Measurements from ENCODE around the gene ACP2.

The ACP2 gene

DNA sequence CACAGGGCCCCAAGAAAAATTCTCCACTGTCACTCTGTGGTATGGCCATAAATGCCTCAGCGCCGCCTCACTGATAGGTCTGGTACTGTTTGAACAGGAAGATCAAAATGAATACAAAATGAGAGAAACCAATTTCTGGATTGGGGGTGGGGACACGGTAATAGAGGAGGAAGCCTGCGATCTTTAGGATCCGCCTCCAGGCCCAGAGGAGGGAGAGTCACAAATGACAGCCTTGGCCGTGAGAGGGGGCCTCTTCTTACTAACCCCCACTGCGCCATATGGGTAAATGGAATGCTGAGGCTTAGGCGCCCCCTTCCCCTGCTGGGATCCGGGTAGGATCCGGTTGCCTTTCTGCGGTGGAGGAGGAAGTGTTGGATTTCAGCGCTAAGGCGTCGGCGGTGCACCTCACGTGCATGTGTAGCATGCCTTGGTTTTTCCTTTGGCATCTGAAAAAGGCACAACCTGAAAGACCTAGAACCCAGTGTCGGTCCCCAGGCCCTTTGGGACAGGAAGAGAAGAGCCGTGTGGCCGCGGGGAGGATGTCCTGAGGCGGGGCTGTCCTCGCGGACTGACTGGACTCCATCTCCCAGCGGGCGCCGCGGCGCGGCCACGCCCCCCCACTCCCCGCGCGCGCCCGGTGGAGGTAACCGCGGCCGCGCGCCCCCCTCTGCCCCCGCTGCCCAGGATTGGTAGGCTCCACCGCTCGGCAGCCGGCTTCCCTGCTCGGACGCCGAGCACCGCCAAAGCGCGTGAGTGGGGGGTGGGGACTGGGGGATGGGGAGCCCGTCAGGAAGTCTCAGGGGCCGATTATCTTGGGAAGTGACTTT, 20.6 kb upstream of the ACP2 start:
- under 1% methylated on average over 46 of the region's 52 CpGs for WGBS
- H2BK15ac ChIP-seq (ENCODE audit: low read depth, poor library complexity, severe bottlenecking), result peak overlapping the region; percentile 99
- peak overlapping the region; percentile 99 for H3K27ac ChIP-seq (ENCODE audit: low read length, poor library complexity, severe bottlenecking)
- H3K4ac ChIP-seq (ENCODE audit: low read depth in 1 of 2, low read length in 2 of 2), result peak overlapping the region; percentile 97 to 98
- H3K14ac ChIP-seq (ENCODE audit: low read length in 2 of 2), result peak overlapping the region in 1 of 2 experiments; percentile 92
- peak overlapping the region; percentile 99 for H2BK120ac ChIP-seq (ENCODE audit: low read depth, low read length)
- H2AFZ ChIP-seq (ENCODE audit: low read depth, low read length), result peak overlapping the region; percentile 90
- H2BK12ac ChIP-seq (ENCODE audit: low read length in 2 of 2), result peak overlapping the region; percentile 82 to 99
- no peaks in the 10 kb centered on the region for H3K9me3 ChIP-seq (ENCODE audit: control insufficient read depth, low read length)
- peaks cover 6% of the 10 kb centered on the region for H3K79me1 ChIP-seq (replicated peaks; ENCODE audit: low read length, poor library complexity, severe bottlenecking)
- peaks cover 21% of the 10 kb centered on the region for H3K4me1 ChIP-seq (ENCODE audit: control insufficient read depth, insufficient read depth, low read depth, low read length)
- H3K4me2 ChIP-seq (ENCODE audit: low read length, poor library complexity, severe bottlenecking), result peak overlapping the region; percentile 89
- H3K9ac ChIP-seq (ENCODE audit: low read length), result peak overlapping the region; percentile 91
- peak; percentile 93 for DNase-seq
- H3K18ac ChIP-seq (ENCODE audit: low read depth in 1 of 2, low read length in 2 of 2), result peak overlapping the region; percentile 95 to 100
- H4K91ac ChIP-seq (ENCODE audit: low read length), result peak overlapping the region; percentile 100
- peak overlapping the region; percentile 63 to 79 for H3K23ac ChIP-seq (ENCODE audit: low read length in 2 of 2)
- peak overlapping the region; percentile 38 for H2AK5ac ChIP-seq (ENCODE audit: low read length, severe bottlenecking)
- H3K4me3 ChIP-seq (ENCODE audit: insufficient read depth in 1 of 2, low read depth in 1 of 2, low read length in 2 of 2), result peak overlapping the region; percentile 79 to 83
- no peaks in the 10 kb centered on the region for H3K27me3 ChIP-seq (ENCODE audit: control insufficient read depth in 1 of 2, insufficient read depth in 1 of 2, low read length in 2 of 2)
- H2BK5ac ChIP-seq (ENCODE audit: low read depth, low read length, poor library complexity, severe bottlenecking), result peak overlapping the region; percentile 92
- peak overlapping the region; percentile 98 for H4K8ac ChIP-seq (ENCODE audit: low read length)
- no peaks in the 10 kb centered on the region for H3K36me3 ChIP-seq (ENCODE audit: control insufficient read depth in 1 of 2, insufficient read depth in 2 of 2, low read depth in 1 of 2, low read length in 2 of 2)

DNA sequence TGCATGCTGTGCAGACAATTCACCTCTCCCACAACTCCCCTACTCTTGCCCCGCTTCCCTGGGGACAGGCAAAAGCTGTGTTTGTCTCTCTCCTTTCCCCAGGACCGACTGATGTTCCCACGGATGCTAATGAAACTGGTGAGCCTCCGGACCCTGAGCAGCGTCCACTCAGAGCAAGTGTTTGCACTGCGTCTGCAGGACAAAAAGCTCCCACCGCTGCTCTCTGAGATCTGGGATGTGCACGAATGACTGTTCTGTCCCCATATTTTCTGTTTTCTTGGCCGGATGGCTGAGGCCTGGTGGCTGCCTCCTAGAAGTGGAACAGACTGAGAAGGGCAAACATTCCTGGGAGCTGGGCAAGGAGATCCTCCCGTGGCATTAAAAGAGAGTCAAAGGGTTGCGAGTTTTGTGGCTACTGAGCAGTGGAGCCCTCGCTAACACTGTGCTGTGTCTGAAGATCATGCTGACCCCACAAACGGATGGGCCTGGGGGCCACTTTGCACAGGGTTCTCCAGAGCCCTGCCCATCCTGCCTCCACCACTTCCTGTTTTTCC, 19.9 kb upstream of the ACP2 start:
- Histone ChIP-seq H3K4me3 (ENCODE audit: insufficient read depth in 1 of 2, low read depth in 1 of 2, low read length in 2 of 2) (peak overlapping the region in 1 of 2 experiments; percentile 69), H3K79me1 (replicated peaks; ENCODE audit: low read length, poor library complexity, severe bottlenecking) (peaks cover 3% of the 10 kb centered on the region), H3K27ac (ENCODE audit: low read length, poor library complexity, severe bottlenecking) (peak overlapping the region; percentile 99), H2BK15ac (ENCODE audit: low read depth, poor library complexity, severe bottlenecking) (no peak overlapping the region), H3K18ac (ENCODE audit: low read depth in 1 of 2, low read length in 2 of 2) (peak overlapping the region; percentile 74 to 95), H3K36me3 (ENCODE audit: control insufficient read depth in 1 of 2, insufficient read depth in 2 of 2, low read depth in 1 of 2, low read length in 2 of 2) (no peaks in the 10 kb centered on the region), H3K4me2 (ENCODE audit: low read length, poor library complexity, severe bottlenecking) (peak overlapping the region; percentile 43), H3K9ac (ENCODE audit: low read length) (peak overlapping the region; percentile 76), H3K23ac (ENCODE audit: low read length in 2 of 2) (peak overlapping the region in 1 of 2 experiments; percentile 17), H3K4ac (ENCODE audit: low read depth in 1 of 2, low read length in 2 of 2) (peak overlapping the region; percentile 79 to 80), H2BK120ac (ENCODE audit: low read depth, low read length) (peak overlapping the region; percentile 88), H4K8ac (ENCODE audit: low read length) (peak overlapping the region; percentile 98), H3K4me1 (ENCODE audit: control insufficient read depth, insufficient read depth, low read depth, low read length) (peaks cover 21% of the 10 kb centered on the region), H3K14ac (ENCODE audit: low read length in 2 of 2) (no peak overlapping the region), H2BK12ac (ENCODE audit: low read length in 2 of 2) (peak overlapping the region; percentile 72 to 84), H3K9me3 (ENCODE audit: control insufficient read depth, low read length) (no peaks in the 10 kb centered on the region), H2AFZ (ENCODE audit: low read depth, low read length) (no peak overlapping the region), H2BK5ac (ENCODE audit: low read depth, low read length, poor library complexity, severe bottlenecking) (peak overlapping the region; percentile 68), H3K27me3 (ENCODE audit: control insufficient read depth in 1 of 2, insufficient read depth in 1 of 2, low read length in 2 of 2) (no peaks in the 10 kb centered on the region), H4K91ac (ENCODE audit: low read length) (peak overlapping the region; percentile 91), H2AK5ac (ENCODE audit: low read length, severe bottlenecking) (peak overlapping the region; percentile 63)
- WGBS, result 35% methylated on average over 13 of the region's 13 CpGs
- DNase-seq, result no peak

- Histone ChIP-seq H3K9me3 (ENCODE audit: control insufficient read depth, low read length) (no peaks in the 10 kb centered on the region), H3K14ac (ENCODE audit: low read length in 2 of 2) (no peak overlapping the region), H2AK5ac (ENCODE audit: low read length, severe bottlenecking) (peak overlapping the region; percentile 50), H2BK120ac (ENCODE audit: low read depth, low read length) (peak overlapping the region; percentile 88), H2AFZ (ENCODE audit: low read depth, low read length) (no peak overlapping the region), H4K8ac (ENCODE audit: low read length) (peak overlapping the region; percentile 98), H3K27me3 (ENCODE audit: control insufficient read depth in 1 of 2, insufficient read depth in 1 of 2, low read length in 2 of 2) (no peaks in the 10 kb centered on the region), H2BK5ac (ENCODE audit: low read depth, low read length, poor library complexity, severe bottlenecking) (no peak overlapping the region), H4K91ac (ENCODE audit: low read length) (peak overlapping the region; percentile 91), H3K36me3 (ENCODE audit: control insufficient read depth in 1 of 2, insufficient read depth in 2 of 2, low read depth in 1 of 2, low read length in 2 of 2) (no peaks in the 10 kb centered on the region), H3K27ac (ENCODE audit: low read length, poor library complexity, severe bottlenecking) (peak overlapping the region; percentile 99), H3K4me1 (ENCODE audit: control insufficient read depth, insufficient read depth, low read depth, low read length) (peaks cover 21% of the 10 kb centered on the region), H3K4me2 (ENCODE audit: low read length, poor library complexity, severe bottlenecking) (no peak overlapping the region), H3K9ac (ENCODE audit: low read length) (no peak overlapping the region), H3K79me1 (replicated peaks; ENCODE audit: low read length, poor library complexity, severe bottlenecking) (peaks cover 3% of the 10 kb centered on the region), H3K18ac (ENCODE audit: low read depth in 1 of 2, low read length in 2 of 2) (peak overlapping the region; percentile 74 to 95), H2BK15ac (ENCODE audit: low read depth, poor library complexity, severe bottlenecking) (peak overlapping the region; percentile 73), H3K23ac (ENCODE audit: low read length in 2 of 2) (no peak overlapping the region), H3K4ac (ENCODE audit: low read depth in 1 of 2, low read length in 2 of 2) (peak overlapping the region in 1 of 2 experiments; percentile 79), H3K4me3 (ENCODE audit: insufficient read depth in 1 of 2, low read depth in 1 of 2, low read length in 2 of 2) (no peak overlapping the region), H2BK12ac (ENCODE audit: low read length in 2 of 2) (peak overlapping the region; percentile 72 to 84)
- no peak for DNase-seq
- WGBS, result 71% methylated on average over 6 of the region's 6 CpGs
Observed at GRCh38 chr11:47267876-47268275, 19.3 kb upstream of the ACP2 start.

GRCh38 chr11:47264521-47264920, 15.9 kb upstream of the ACP2 start:
- H2AK5ac ChIP-seq (ENCODE audit: low read length, severe bottlenecking), result peak overlapping the region; percentile 10
- no peaks in the 10 kb centered on the region for H3K27me3 ChIP-seq (ENCODE audit: control insufficient read depth in 1 of 2, insufficient read depth in 1 of 2, low read length in 2 of 2)
- WGBS, result 64% methylated on average over 4 of the region's 4 CpGs
- H4K8ac ChIP-seq (ENCODE audit: low read length), result no peak overlapping the region
- peak overlapping the region; percentile 2 to 94 for H2BK12ac ChIP-seq (ENCODE audit: low read length in 2 of 2)
- no peak for DNase-seq
- H3K27ac ChIP-seq (ENCODE audit: low read length, poor library complexity, severe bottlenecking), result no peak overlapping the region
- no peak overlapping the region for H3K4me2 ChIP-seq (ENCODE audit: low read length, poor library complexity, severe bottlenecking)
- H3K4me3 ChIP-seq (ENCODE audit: insufficient read depth in 1 of 2, low read depth in 1 of 2, low read length in 2 of 2), result no peak overlapping the region
- no peaks in the 10 kb centered on the region for H3K79me1 ChIP-seq (replicated peaks; ENCODE audit: low read length, poor library complexity, severe bottlenecking)
- peaks cover 22% of the 10 kb centered on the region for H3K4me1 ChIP-seq (ENCODE audit: control insufficient read depth, insufficient read depth, low read depth, low read length)
- H2BK5ac ChIP-seq (ENCODE audit: low read depth, low read length, poor library complexity, severe bottlenecking), result no peak overlapping the region
- no peak overlapping the region for H3K9ac ChIP-seq (ENCODE audit: low read length)
- H3K23ac ChIP-seq (ENCODE audit: low read length in 2 of 2), result no peak overlapping the region
- no peaks in the 10 kb centered on the region for H3K9me3 ChIP-seq (ENCODE audit: control insufficient read depth, low read length)
- H3K36me3 ChIP-seq (ENCODE audit: control insufficient read depth in 1 of 2, insufficient read depth in 2 of 2, low read depth in 1 of 2, low read length in 2 of 2), result peaks cover 0 to 10% of the 10 kb centered on the region in 2 experiments
- no peak overlapping the region for H4K91ac ChIP-seq (ENCODE audit: low read length)
- H2BK120ac ChIP-seq (ENCODE audit: low read depth, low read length), result peak overlapping the region; percentile 11
- H2BK15ac ChIP-seq (ENCODE audit: low read depth, poor library complexity, severe bottlenecking), result no peak overlapping the region
- peak overlapping the region in 1 of 2 experiments; percentile 9 for H3K4ac ChIP-seq (ENCODE audit: low read depth in 1 of 2, low read length in 2 of 2)
- peak overlapping the region in 1 of 2 experiments; percentile 76 for H3K18ac ChIP-seq (ENCODE audit: low read depth in 1 of 2, low read length in 2 of 2)
- H2AFZ ChIP-seq (ENCODE audit: low read depth, low read length), result no peak overlapping the region
- H3K14ac ChIP-seq (ENCODE audit: low read length in 2 of 2), result no peak overlapping the region
